HG03558 (cell line): ENCODE measurements around the gene HNRNPA0.

Source experiments
- ATAC-seq: cut with Tn5 transposase; IDR thresholded peaks from one replicate; pipeline ENCODE4 v1.9.1; 2021; ENCODE audit warnings: moderate number of reproducible peaks; ENCODE audit not compliant: unreplicated experiment; ENCODE audit errors: extremely low read depth

HNRNPA0 gene

GRCh38 chr5:137728048-137728447 is 26.1 kb downstream of the HNRNPA0 start:
- no peak for ATAC-seq

- no peak for ATAC-seq
Measured at GRCh38 chr5:137727623-137728022, 26.5 kb downstream of the HNRNPA0 start.

GRCh38 chr5:137724251-137724650 is 29.9 kb downstream of the HNRNPA0 start:
- no peak for ATAC-seq

- no peak for ATAC-seq
Measured at GRCh38 chr5:137718611-137719010, 35.6 kb downstream of the HNRNPA0 start.

- ATAC-seq: no peak
Measured at GRCh38 chr5:137716337-137716736, 37.8 kb downstream of the HNRNPA0 start.

- ATAC-seq: no peak
Measured at GRCh38 chr5:137715456-137715855, 38.7 kb downstream of the HNRNPA0 start.

- no peak for ATAC-seq
Measured at GRCh38 chr5:137714946-137715345, 39.2 kb downstream of the HNRNPA0 start.

GRCh38 chr5:137714494-137714893 is 39.7 kb downstream of the HNRNPA0 start:
- no peak for ATAC-seq

- ATAC-seq: no peak
Measured at GRCh38 chr5:137712139-137712667, 42.0 kb downstream of the HNRNPA0 start.

- ATAC-seq: no peak
Measured at GRCh38 chr5:137710086-137710485, 44.1 kb downstream of the HNRNPA0 start.

GRCh38 chr5:137708796-137709559 is 45.2 kb downstream of the HNRNPA0 start:
- no peak for ATAC-seq

GRCh38 chr5:137708062-137708461 is 46.1 kb downstream of the HNRNPA0 start:
- no peak for ATAC-seq

GRCh38 chr5:137706841-137707240 is 47.3 kb downstream of the HNRNPA0 start:
- ATAC-seq: no peak

- ATAC-seq: no peak
Measured at GRCh38 chr5:137705106-137705505, 49.1 kb downstream of the HNRNPA0 start.

- ATAC-seq: no peak
Measured at GRCh38 chr5:137703565-137703964, 50.6 kb downstream of the HNRNPA0 start.

- no peak for ATAC-seq
Measured at GRCh38 chr5:137700282-137700680, 53.9 kb downstream of the HNRNPA0 start.

GRCh38 chr5:137699336-137700281 is 54.6 kb downstream of the HNRNPA0 start:
- ATAC-seq: no peak

GRCh38 chr5:137696481-137696880 is 57.7 kb downstream of the HNRNPA0 start:
- ATAC-seq: no peak

GRCh38 chr5:137695651-137696428 is 58.3 kb downstream of the HNRNPA0 start:
- ATAC-seq: no peak
